H1 (cell line): ENCODE results near the gene KRT75. TPM values are rescaled to one million over a fixed set of nuclear protein-coding genes. Genes with fewer than 3 reads are reported as not detected.

Source experiments
- CTCF ChIA-PET: fragments of 300-600 bp; sonication (Branson Sonifier 250); formaldehyde crosslinking; loops from one replicate; lab custom pipeline; 2021; ENCODE audit not compliant: partially characterized antibody; lab: Charles Lee
- POLR2A ChIA-PET: fragments of 300-600 bp; sonication (Branson Sonifier 250); formaldehyde crosslinking; loops from one replicate; lab custom pipeline; 2021; ENCODE audit warnings: inconsistent platforms; ENCODE audit not compliant: partially characterized antibody; lab: Charles Lee
- DNase-seq, 2 experiments: peaks; one replicate each; pipeline versions ENCODE4 v3.0.0 to v3.0.0-alpha.2; 2010 to 2022; ENCODE audit warnings: low spot score in 2 of 2, low read depth in 1 of 2, mixed read lengths in 1 of 2
- FAIRE-seq: peaks from 2 replicates; lab custom pipeline; 2011; peaks lifted over from hg19 to GRCh38; lab: Jason Lieb, UNC
- H2AFZ ChIP-seq: 2 replicates; pipeline ENCODE4 v1.8.1; 2012; ENCODE audit warnings: low read length, inconsistent platforms
- H2AK5ac ChIP-seq: 2 replicates; pipeline ENCODE4 v1.6.1; 2013; ENCODE audit warnings: low read depth, low read length
- H2BK120ac ChIP-seq: replicated peaks from 2 replicates; pipeline ENCODE3; 2013; ENCODE audit warnings: low read depth, low read length, inconsistent platforms
- H2BK12ac ChIP-seq: 2 replicates; pipeline ENCODE4 v1.6.1; 2013; ENCODE audit warnings: low read depth, low read length
- H2BK15ac ChIP-seq: 2 replicates; pipeline ENCODE4 v1.6.1; 2013; ENCODE audit warnings: low read length
- H2BK20ac ChIP-seq: 2 replicates; pipeline ENCODE4 v1.6.1; 2013; ENCODE audit warnings: low read length
- H2BK5ac ChIP-seq: 2 replicates; pipeline ENCODE4 v1.6.1; 2013; ENCODE audit warnings: low read depth, low read length
- H3K14ac ChIP-seq: 2 replicates; pipeline ENCODE4 v1.6.1; 2013; ENCODE audit warnings: inconsistent platforms; ENCODE audit not compliant: insufficient read length
- H3K18ac ChIP-seq: 2 replicates; pipeline ENCODE4 v1.6.1; 2013; ENCODE audit warnings: low read length; ENCODE audit errors: extremely low read depth
- H3K23ac ChIP-seq: 2 replicates; pipeline ENCODE4 v1.6.1; 2013; ENCODE audit warnings: inconsistent platforms; ENCODE audit not compliant: insufficient read length
- H3K23me2 ChIP-seq: 2 replicates; pipeline ENCODE4 v1.6.1; 2013; ENCODE audit warnings: low read depth, low read length
- H3K27ac ChIP-seq: 2 replicates; pipeline ENCODE4 v1.6.1; 2011; ENCODE audit warnings: low read depth, low read length, inconsistent platforms
- H3K27me3 ChIP-seq, 4 experiments: replicated peaks in 1 of 4; 1 replicate in 1 of 4; 2 replicates in 3 of 4; pipeline versions ENCODE4 v1.6.1 to v1.8.1; 2011 to 2013; ENCODE audit warnings: low read length in 3 of 4, mild to moderate bottlenecking in 3 of 4, inconsistent platforms in 2 of 4, mixed read lengths in 2 of 4, moderate library complexity in 1 of 4; ENCODE audit not compliant: control insufficient read depth in 3 of 4, insufficient read depth in 3 of 4; ENCODE audit errors: extremely low read depth in 1 of 4
- H3K36me3 ChIP-seq, 4 experiments: 2 replicates each; pipeline versions ENCODE4 v1.6.1 to v1.8.1; 2011 to 2013; ENCODE audit warnings: mild to moderate bottlenecking in 4 of 4, low read length in 3 of 4, moderate library complexity in 2 of 4, control low read depth in 1 of 4, inconsistent platforms in 1 of 4; ENCODE audit not compliant: insufficient read depth in 4 of 4, control insufficient read depth in 2 of 4
- H3K4ac ChIP-seq: replicated peaks from 2 replicates; pipeline ENCODE3; 2013; ENCODE audit warnings: low read length, low read depth, mixed read lengths, inconsistent platforms; ENCODE audit not compliant: insufficient read length
- H3K4me1 ChIP-seq, 4 experiments: replicated peaks in 1 of 4; 1 replicate in 1 of 4; 2 replicates in 3 of 4; pipeline versions ENCODE4 v1.6.1 to v1.8.1; 2011 to 2013; ENCODE audit warnings: low read length in 3 of 4, inconsistent platforms in 2 of 4, mixed read lengths in 1 of 4; ENCODE audit not compliant: insufficient read depth in 4 of 4, control insufficient read depth in 3 of 4
- H3K4me2 ChIP-seq, 2 experiments: 2 replicates each; pipeline versions ENCODE4 v1.6.1 to v1.8.1; 2011 to 2013; ENCODE audit warnings: low read depth in 2 of 2, low read length in 2 of 2, control low read depth in 1 of 2, inconsistent platforms in 1 of 2, mild to moderate bottlenecking in 1 of 2; ENCODE audit not compliant: insufficient read depth in 1 of 2
- H3K4me3 ChIP-seq, 4 experiments: fragments of 200-600, 300-600 bp in 1 of 4; sonication (generic), shearing (Covaris generic), sonication (Bioruptor Twin) in 1 of 4; 2 replicates each; pipeline versions ENCODE4 v1.5.1 to v1.8.1; 2011 to 2016; ENCODE audit warnings: low read length in 4 of 4, low read depth in 3 of 4, control low read depth in 2 of 4, inconsistent platforms in 2 of 4, mild to moderate bottlenecking in 2 of 4, mixed read lengths in 1 of 4, moderate library complexity in 1 of 4; ENCODE audit not compliant: insufficient read depth in 2 of 4; ENCODE audit errors: extremely low read depth in 1 of 4
- H3K56ac ChIP-seq: replicated peaks from 2 replicates; pipeline ENCODE3; 2013; ENCODE audit warnings: low read depth, mild to moderate bottlenecking, mixed read lengths, low read length, inconsistent platforms; ENCODE audit not compliant: insufficient read length
- H3K79me1 ChIP-seq: 2 replicates; pipeline ENCODE4 v1.6.1; 2013; ENCODE audit warnings: low read depth, low read length, control low read depth
- H3K79me2 ChIP-seq, 2 experiments: 2 replicates each; pipeline versions ENCODE4 v1.6.1 to v1.8.1; 2012 to 2013; ENCODE audit warnings: low read length in 2 of 2, mild to moderate bottlenecking in 2 of 2, inconsistent platforms in 1 of 2; ENCODE audit not compliant: insufficient read depth in 2 of 2, control insufficient read depth in 1 of 2
- H3K9ac ChIP-seq, 4 experiments: replicated peaks in 1 of 4; 1 replicate in 1 of 4; 2 replicates in 3 of 4; pipeline versions ENCODE4 v1.6.1 to v1.8.1; 2011 to 2013; ENCODE audit warnings: low read depth in 3 of 4, low read length in 3 of 4, control low read depth in 2 of 4, mild to moderate bottlenecking in 2 of 4, moderate library complexity in 2 of 4, inconsistent platforms in 1 of 4; ENCODE audit errors: extremely low read depth in 1 of 4
- H3K9me3 ChIP-seq, 2 experiments: 2 replicates each; pipeline versions ENCODE4 v1.6.1 to v1.8.1; 2012 to 2013; ENCODE audit warnings: mild to moderate bottlenecking in 2 of 2, moderate library complexity in 2 of 2, control low read depth in 1 of 2, inconsistent platforms in 1 of 2, low read depth in 1 of 2, low read length in 1 of 2, mixed read lengths in 1 of 2; ENCODE audit not compliant: insufficient read depth in 2 of 2
- H4K20me1 ChIP-seq, 2 experiments: replicated peaks in 1 of 2; 2 replicates each; pipeline versions ENCODE3 to v1.8.1; 2011 to 2013; ENCODE audit warnings: inconsistent platforms in 2 of 2, low read length in 2 of 2, mild to moderate bottlenecking in 1 of 2; ENCODE audit not compliant: insufficient read depth in 2 of 2, control insufficient read depth in 1 of 2
- H4K5ac ChIP-seq: 2 replicates; pipeline ENCODE4 v1.6.1; 2013; ENCODE audit warnings: low read length, low read depth, mixed read lengths, inconsistent platforms; ENCODE audit not compliant: insufficient read length
- H4K8ac ChIP-seq: 2 replicates; pipeline ENCODE4 v1.8.0; 2013; ENCODE audit warnings: mild to moderate bottlenecking, moderate library complexity, low read length, inconsistent platforms; ENCODE audit not compliant: insufficient read depth; ENCODE audit errors: extremely low read depth
- H4K91ac ChIP-seq: replicated peaks from 2 replicates; pipeline ENCODE3; 2013; ENCODE audit warnings: low read length, mixed read lengths, inconsistent platforms; ENCODE audit not compliant: insufficient read length
- KDM5A ChIP-seq: fragments of 200-600 bp; IDR thresholded peaks from 2 replicates; pipeline ENCODE4 v1.7.1; 2012; ENCODE audit warnings: mild to moderate bottlenecking, low read length, inconsistent platforms, mixed read lengths
- RAD21 ChIP-seq, 2 experiments: IDR thresholded peaks in 1 of 2; conservative IDR thresholded peaks in 1 of 2; 2 replicates each; pipeline ENCODE4 v1.6.1; 2011; ENCODE audit warnings: low read depth in 2 of 2, low read length in 2 of 2, improper control_type of control experiment in 1 of 2, inconsistent platforms in 1 of 2, mild to moderate bottlenecking in 1 of 2, moderate library complexity in 1 of 2
- SP1 ChIP-seq: IDR thresholded peaks from 2 replicates; pipeline ENCODE4 v1.6.1; 2011; ENCODE audit warnings: low read depth, low read length
- WGBS, 2 experiments: shearing (Covaris generic) in 1 of 2; methylation state at CpG; one replicate each; pipeline versions ENCODE4 v1.1.6 to v1.1.7; 2013 to 2015; ENCODE audit warnings: low lambda C conversion rate in 2 of 2, mixed read lengths in 2 of 2, inconsistent platforms in 1 of 2, low coverage in 1 of 2, missing lambda C conversion rate in 1 of 2; ENCODE audit not compliant: insufficient replicate concordance in 2 of 2, insufficient coverage in 1 of 2, insufficient read length in 1 of 2; ENCODE audit errors: extremely low coverage in 1 of 2, missing lambda C conversion rate in 1 of 2; 5-methylcytosine and 5-hydroxymethylcytosine counted together
- polyA plus RNA-seq, 7 experiments: library from polyadenylated mRNA; depleted of rRNA in 3 of 7; stranded (reverse) in 5 of 7; unstranded in 2 of 7; fragments of >200 nt in 5 of 7; fragments of 200-250 nt in 2 of 7; gene quantifications; 1 replicate in 5 of 7; 2 replicates in 1 of 7; 4 replicates in 1 of 7; pipeline versions ENCODE4 v1.2.1 to v1.2.3, GENCODE V29; 2011 to 2013; ENCODE audit warnings: missing spikeins in 2 of 7, mixed read lengths in 2 of 7
- total RNA-seq: library from RNA; stranded (reverse); fragmentation: NEBNext Ultra II Directional; extraction: Animal tissue kit (Norgen Biotek cat#: 25700); gene quantifications from 2 replicates; pipeline ENCODE4 v1.2.1, GENCODE V29; 2021
- TF ChIP-seq, protein P1 (sequence below), 3 experiments: IDR thresholded peaks; 1 replicate in 2 of 3; 2 replicates in 1 of 3; pipeline versions ENCODE4 v1.5.1 to v1.6.1; 2011; ENCODE audit warnings: low read length in 3 of 3, mild to moderate bottlenecking in 3 of 3, inconsistent platforms in 2 of 3, low read depth in 1 of 3, moderate library complexity in 1 of 3; ENCODE audit not compliant: insufficient read depth in 1 of 3; ENCODE audit errors: control extremely low read depth in 1 of 3

The KRT75 gene
- total and polyA plus RNA-seq, 2 of the 8 experiments (the other 6 are each of a cell fraction or from before 2014, with no cell fraction given) = not detected

DNA sequence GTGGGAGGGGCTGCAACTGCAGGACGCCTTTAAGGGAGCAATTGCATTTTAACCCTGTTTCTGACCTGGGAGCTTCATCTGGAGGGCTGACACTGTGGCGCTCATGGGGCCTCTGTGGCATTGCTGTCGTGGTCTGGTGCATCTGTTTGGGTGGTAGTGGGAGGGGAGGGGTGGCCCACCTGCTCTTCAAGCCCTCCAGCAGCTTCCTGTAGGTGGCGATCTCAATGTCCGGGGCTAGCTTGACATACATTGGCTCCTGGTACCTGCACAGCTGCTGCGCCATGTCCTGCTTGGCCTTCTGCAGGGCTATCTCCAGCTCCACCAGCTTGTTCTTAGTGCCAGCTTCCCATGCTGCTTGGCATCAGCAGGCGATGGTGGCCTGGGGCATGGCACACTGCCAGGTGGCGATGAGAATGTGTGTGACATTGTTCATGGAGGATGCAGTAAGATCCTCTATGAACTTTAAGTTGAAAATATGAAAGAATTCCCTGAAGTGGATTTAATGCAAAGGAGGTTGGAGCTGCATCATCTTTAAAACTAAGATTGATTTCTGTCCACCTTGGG is 20.3 kb downstream of the KRT75 start:
- Histone ChIP-seq H3K56ac (no peak overlapping the region), H2BK20ac (no peak overlapping the region), H4K20me1 (no peaks in the 10 kb centered on the region), H2BK5ac (no peak overlapping the region), H3K79me2 (no peaks in the 10 kb centered on the region), H3K4me1 (no peaks in the 10 kb centered on the region), H3K4me2 (no peak overlapping the region), H3K4me3 (no peak overlapping the region), H3K23ac (no peak overlapping the region), H3K79me1 (no peaks in the 10 kb centered on the region), H2BK15ac (no peak overlapping the region), H4K91ac (no peak overlapping the region), H2BK12ac (no peak overlapping the region), H3K27me3 (no peaks in the 10 kb centered on the region), H4K8ac (no peak overlapping the region; the same call in 1 of the 2 replicates)
- no peak for FAIRE-seq
- TF ChIP-seq SP1 (no peak), KDM5A (no peak), RAD21 (IDR thresholded peaks at IDR 0.05 in 1 of 2, conservative IDR thresholded peaks at IDR 0.05 in 1 of 2; ENCODE audit: low read depth in 2 of 2, low read length in 2 of 2) (peak; percentile 31 to 49; a peak in 2 of 4 replicates)
- TF ChIP-seq, protein P1, sequence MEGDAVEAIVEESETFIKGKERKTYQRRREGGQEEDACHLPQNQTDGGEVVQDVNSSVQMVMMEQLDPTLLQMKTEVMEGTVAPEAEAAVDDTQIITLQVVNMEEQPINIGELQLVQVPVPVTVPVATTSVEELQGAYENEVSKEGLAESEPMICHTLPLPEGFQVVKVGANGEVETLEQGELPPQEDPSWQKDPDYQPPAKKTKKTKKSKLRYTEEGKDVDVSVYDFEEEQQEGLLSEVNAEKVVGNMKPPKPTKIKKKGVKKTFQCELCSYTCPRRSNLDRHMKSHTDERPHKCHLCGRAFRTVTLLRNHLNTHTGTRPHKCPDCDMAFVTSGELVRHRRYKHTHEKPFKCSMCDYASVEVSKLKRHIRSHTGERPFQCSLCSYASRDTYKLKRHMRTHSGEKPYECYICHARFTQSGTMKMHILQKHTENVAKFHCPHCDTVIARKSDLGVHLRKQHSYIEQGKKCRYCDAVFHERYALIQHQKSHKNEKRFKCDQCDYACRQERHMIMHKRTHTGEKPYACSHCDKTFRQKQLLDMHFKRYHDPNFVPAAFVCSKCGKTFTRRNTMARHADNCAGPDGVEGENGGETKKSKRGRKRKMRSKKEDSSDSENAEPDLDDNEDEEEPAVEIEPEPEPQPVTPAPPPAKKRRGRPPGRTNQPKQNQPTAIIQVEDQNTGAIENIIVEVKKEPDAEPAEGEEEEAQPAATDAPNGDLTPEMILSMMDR (IDR thresholded peaks at IDR 0.05; ENCODE audit: control extremely low read depth in 1 of 3, insufficient read depth in 1 of 3, low read depth in 1 of 3, low read length in 3 of 3) = peak; percentile 57 to 69 (median 67)
- TF ChIP-seq, all 59 proteins: peak for 2
- Histone ChIP-seq H3K36me3 (no peaks in the 10 kb centered on the region), H2AK5ac (no peak overlapping the region), H3K9ac (no peak overlapping the region), H2BK120ac (no peak overlapping the region), H3K18ac (no peak overlapping the region), H3K14ac (no peak overlapping the region), H3K9me3 (peaks cover 0 to 7% of the 10 kb centered on the region in 2 experiments; a peak in 1 of 4 replicates), H2AFZ (no peak overlapping the region), H3K27ac (no peak overlapping the region), H4K5ac (no peak overlapping the region), H3K4ac (no peak overlapping the region), H3K23me2 (no peaks in the 10 kb centered on the region)
- peak in 1 of 2 experiments; percentile 54 for DNase-seq
- ChIA-PET CTCF (interaction anchor here (0.7 to 7.8 kb wide), 32 partner anchors 9 to 466 kb away, joined by 3 to 46 read pairs (median 4); partner anchors contain the start of genes KRT5 and KRT74), POLR2A (no interaction called here)
- 73% methylated on average over 8 of the region's 8 CpGs; no CpG with 5 or more reads in 1 of the 2 experiments for WGBS, 2 experiments
